ENCODE data around the gene SEMA4B.

The SEMA4B gene

GRCh38 chr15:90210593-90210992, 9.5 kb downstream of the SEMA4B start:
- TF ChIP-seq CTCF (IDR thresholded peaks at IDR 0.05; ENCODE audit: insufficient read depth, low read length, poor library complexity, severe bottlenecking), result no peak
- DNase-seq (ENCODE audit: extremely low read depth, insufficient read length), result no peak
- Histone ChIP-seq H3K4me3 (replicated peaks; ENCODE audit: low read depth, low read length) (no peak overlapping the region), H3K27me3 (replicated peaks; ENCODE audit: control insufficient read depth, insufficient read depth, low read length) (no peaks in the 10 kb centered on the region), H3K36me3 (ENCODE audit: control insufficient read depth, insufficient read depth, low read length) (0 out of 2 replicates have a peak, but pooled peaks cover 3% of the 10 kb centered on the region)

GRCh38 chr15:90211009-90211408, 9.9 kb downstream of the SEMA4B start:
- no peak for TF ChIP-seq CTCF (IDR thresholded peaks at IDR 0.05; ENCODE audit: insufficient read depth, low read length, poor library complexity, severe bottlenecking)
- H3K4me3 ChIP-seq (replicated peaks; ENCODE audit: low read depth, low read length), result no peak overlapping the region
- DNase-seq (ENCODE audit: extremely low read depth, insufficient read length), result no peak
- H3K27me3 ChIP-seq (replicated peaks; ENCODE audit: control insufficient read depth, insufficient read depth, low read length), result no peaks in the 10 kb centered on the region
- 0 out of 2 replicates have a peak, but pooled peaks cover 3% of the 10 kb centered on the region for H3K36me3 ChIP-seq (ENCODE audit: control insufficient read depth, insufficient read depth, low read length)

GRCh38 chr15:90211440-90212143, 10.5 kb downstream of the SEMA4B start:
- Histone ChIP-seq H3K4me3 (replicated peaks; ENCODE audit: low read depth, low read length) (no peak overlapping the region), H3K36me3 (ENCODE audit: control insufficient read depth, insufficient read depth, low read length) (0 out of 2 replicates have a peak, but pooled peaks cover 3% of the 10 kb centered on the region), H3K27me3 (replicated peaks; ENCODE audit: control insufficient read depth, insufficient read depth, low read length) (no peaks in the 10 kb centered on the region)
- DNase-seq (ENCODE audit: extremely low read depth, insufficient read length), result no peak
- no peak for TF ChIP-seq CTCF (IDR thresholded peaks at IDR 0.05; ENCODE audit: insufficient read depth, low read length, poor library complexity, severe bottlenecking)

- TF ChIP-seq CTCF (IDR thresholded peaks at IDR 0.05; ENCODE audit: insufficient read depth, low read length, poor library complexity, severe bottlenecking), result no peak
- Histone ChIP-seq H3K27me3 (replicated peaks; ENCODE audit: control insufficient read depth, insufficient read depth, low read length) (no peaks in the 10 kb centered on the region), H3K4me3 (replicated peaks; ENCODE audit: low read depth, low read length) (no peak overlapping the region), H3K36me3 (ENCODE audit: control insufficient read depth, insufficient read depth, low read length) (0 out of 2 replicates have a peak, but pooled peaks cover 3% of the 10 kb centered on the region)
- DNase-seq (ENCODE audit: extremely low read depth, insufficient read length), result no peak
These were observed 11.3 kb downstream of the SEMA4B start for GRCh38 chr15:90212221-90213098.

GRCh38 chr15:90213122-90213817, 12.1 kb downstream of the SEMA4B start:
- TF ChIP-seq CTCF (IDR thresholded peaks at IDR 0.05; ENCODE audit: insufficient read depth, low read length, poor library complexity, severe bottlenecking), result no peak
- Histone ChIP-seq H3K27me3 (replicated peaks; ENCODE audit: control insufficient read depth, insufficient read depth, low read length) (no peaks in the 10 kb centered on the region), H3K36me3 (ENCODE audit: control insufficient read depth, insufficient read depth, low read length) (0 out of 2 replicates have a peak, but pooled peaks cover 3% of the 10 kb centered on the region), H3K4me3 (replicated peaks; ENCODE audit: low read depth, low read length) (no peak overlapping the region)
- DNase-seq (ENCODE audit: extremely low read depth, insufficient read length), result no peak
